Caco-2 (cell line): ENCODE data around the gene PLXNB2. TPM values are rescaled to one million over a fixed set of nuclear protein-coding genes. Genes with fewer than 3 reads are reported as not detected.

Source experiments
- BruUV-seq: library from RNA; stranded (reverse); fragments of 400-500 nt; replicated peaks from 2 replicates; lab custom pipeline; 2021; lab: Mats Ljungman, UMichigan
- CTCF ChIA-PET: fragments of 300-600 bp; sonication (Branson Sonifier 250); formaldehyde crosslinking; loops from one replicate; lab custom pipeline; 2022; ENCODE audit warnings: antibody characterized with exemption; lab: Charles Lee
- POLR2A ChIA-PET: fragments of 300-600 bp; sonication (Branson Sonifier 250); formaldehyde crosslinking; loops from one replicate; lab custom pipeline; 2022; ENCODE audit warnings: antibody characterized with exemption; lab: Charles Lee
- DNase-seq, 2 experiments: peaks; one replicate each; pipeline versions ENCODE4 v3.0.0 to v3.0.0-alpha.2; 2020 to 2022
- H3K27me3 ChIP-seq: replicated peaks from 2 replicates; pipeline ENCODE4 v1.6.0; 2011; ENCODE audit warnings: low read length; ENCODE audit not compliant: control insufficient read depth, insufficient read depth
- H3K36me3 ChIP-seq: 2 replicates; pipeline ENCODE4 v1.5.1; 2011; ENCODE audit warnings: low read length; ENCODE audit not compliant: control insufficient read depth, insufficient read depth
- H3K4me1 ChIP-seq: fragments of 250-450 bp; sonication (Bioruptor Pico); 2 replicates; pipeline ENCODE4 v1.5.1; 2020; ENCODE audit warnings: mild to moderate bottlenecking
- H3K4me3 ChIP-seq: 2 replicates; pipeline ENCODE4 v1.5.1; 2011; ENCODE audit warnings: low read depth, mild to moderate bottlenecking, control low read depth, low read length
- H3K9me3 ChIP-seq: fragments of 250-450 bp; sonication (Bioruptor Pico); 2 replicates; pipeline ENCODE4 v1.5.1; 2020; ENCODE audit warnings: mild to moderate bottlenecking, moderate library complexity
- H3K27ac Mint-ChIP-seq: one replicate; pipeline ENCODE4 v1.8.0; 2022; ENCODE audit warnings: mixed read lengths; ENCODE audit not compliant: unreplicated experiment
- H3K27me3 Mint-ChIP-seq: one replicate; pipeline ENCODE4 v1.8.0; 2022; ENCODE audit warnings: mixed read lengths; ENCODE audit not compliant: insufficient read depth, unreplicated experiment
- H3K36me3 Mint-ChIP-seq: one replicate; pipeline ENCODE4 v1.8.0; 2022; ENCODE audit warnings: mild to moderate bottlenecking, mixed read lengths; ENCODE audit not compliant: insufficient read depth, unreplicated experiment
- H3K4me1 Mint-ChIP-seq: one replicate; pipeline ENCODE4 v1.8.0; 2022; ENCODE audit warnings: low read depth, mixed read lengths; ENCODE audit not compliant: unreplicated experiment
- H3K4me3 Mint-ChIP-seq: one replicate; pipeline ENCODE4 v1.8.0; 2022; ENCODE audit warnings: mild to moderate bottlenecking, moderate library complexity, mixed read lengths; ENCODE audit not compliant: unreplicated experiment
- H3K9me3 Mint-ChIP-seq: one replicate; pipeline ENCODE4 v1.8.0; 2022; ENCODE audit warnings: mixed read lengths; ENCODE audit not compliant: unreplicated experiment
- intact Hi-C: fragments of 100-400 bp; cut with micrococcal nuclease; formaldehyde crosslinking; loops from one replicate; pipeline ENCODE4 v1.10.0; 2022; ENCODE audit not compliant: unreplicated experiment
- total RNA-seq: library from RNA; stranded (reverse); gene quantifications from 2 replicates; pipeline ENCODE4 v1.2.3, GENCODE V29; 2022
- TF ChIP-seq, protein P1 (sequence below), 2 experiments: fragments of 200-600 bp in 1 of 2; IDR thresholded peaks; 1 replicate in 1 of 2; 2 replicates in 1 of 2; pipeline versions ENCODE4 v1.5.1 to v1.8.0; 2011 to 2022; ENCODE audit warnings: antibody characterized with exemption in 1 of 2, control low read depth in 1 of 2, inconsistent platforms in 1 of 2, low read depth in 1 of 2, low read length in 1 of 2, mild to moderate bottlenecking in 1 of 2, moderate library complexity in 1 of 2; ENCODE audit not compliant: insufficient read depth in 1 of 2, severe bottlenecking in 1 of 2, unreplicated experiment in 1 of 2

The PLXNB2 gene
- total RNA-seq, 1 experiment from 2014 or later, result 260 TPM

DNA sequence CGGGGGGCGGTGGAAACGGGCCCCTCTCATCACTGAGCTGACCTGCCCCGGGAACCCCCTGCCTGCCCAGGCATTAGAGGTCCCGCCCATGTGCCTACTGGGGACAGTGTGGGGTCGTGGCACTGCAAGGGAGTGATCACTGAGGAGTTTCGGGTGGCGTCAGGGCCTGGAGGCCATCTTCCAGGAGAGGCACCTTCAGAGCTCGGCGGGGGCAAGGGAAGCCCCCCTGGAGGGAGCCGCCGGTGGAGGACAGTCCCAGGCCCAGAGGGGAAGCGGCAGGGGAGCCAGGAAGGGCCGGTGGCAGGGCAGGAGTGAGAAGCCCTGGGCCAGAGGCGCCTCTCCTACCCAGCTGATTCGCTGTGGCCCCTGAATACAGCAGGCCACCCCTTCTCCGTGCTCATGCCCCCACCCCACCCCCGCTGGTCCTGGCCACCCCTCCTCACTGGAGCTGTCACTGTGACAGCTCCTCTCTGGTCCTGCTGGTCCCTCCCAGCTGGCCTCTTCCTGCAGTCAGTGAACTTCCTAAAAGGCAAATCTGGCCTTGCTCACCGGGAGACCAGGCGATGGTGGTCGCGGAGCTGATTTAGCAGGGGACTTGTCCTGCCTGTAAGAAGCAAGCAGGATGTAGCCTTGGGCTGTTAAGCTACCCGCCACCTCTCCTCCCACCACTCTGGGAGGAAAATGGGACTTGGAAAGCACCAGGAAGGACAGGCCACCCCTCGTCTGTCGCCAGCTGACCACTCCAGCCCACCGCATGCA lies 35.2 kb downstream of the PLXNB2 start:
- no TSS peak for BruUV-seq
- TF ChIP-seq, protein P1, sequence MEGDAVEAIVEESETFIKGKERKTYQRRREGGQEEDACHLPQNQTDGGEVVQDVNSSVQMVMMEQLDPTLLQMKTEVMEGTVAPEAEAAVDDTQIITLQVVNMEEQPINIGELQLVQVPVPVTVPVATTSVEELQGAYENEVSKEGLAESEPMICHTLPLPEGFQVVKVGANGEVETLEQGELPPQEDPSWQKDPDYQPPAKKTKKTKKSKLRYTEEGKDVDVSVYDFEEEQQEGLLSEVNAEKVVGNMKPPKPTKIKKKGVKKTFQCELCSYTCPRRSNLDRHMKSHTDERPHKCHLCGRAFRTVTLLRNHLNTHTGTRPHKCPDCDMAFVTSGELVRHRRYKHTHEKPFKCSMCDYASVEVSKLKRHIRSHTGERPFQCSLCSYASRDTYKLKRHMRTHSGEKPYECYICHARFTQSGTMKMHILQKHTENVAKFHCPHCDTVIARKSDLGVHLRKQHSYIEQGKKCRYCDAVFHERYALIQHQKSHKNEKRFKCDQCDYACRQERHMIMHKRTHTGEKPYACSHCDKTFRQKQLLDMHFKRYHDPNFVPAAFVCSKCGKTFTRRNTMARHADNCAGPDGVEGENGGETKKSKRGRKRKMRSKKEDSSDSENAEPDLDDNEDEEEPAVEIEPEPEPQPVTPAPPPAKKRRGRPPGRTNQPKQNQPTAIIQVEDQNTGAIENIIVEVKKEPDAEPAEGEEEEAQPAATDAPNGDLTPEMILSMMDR (IDR thresholded peaks at IDR 0.05; ENCODE audit: insufficient read depth in 1 of 2, low read depth in 1 of 2, low read length in 1 of 2, severe bottlenecking in 1 of 2, unreplicated experiment in 1 of 2), result peak in 1 of 2 experiments; percentile 3
- Histone ChIP-seq H3K4me1 (peaks cover 16% of the 10 kb centered on the region), H3K27me3 (no peaks in the 10 kb centered on the region), H3K36me3 (peaks cover 3% of the 10 kb centered on the region), H3K9me3 (no peaks in the 10 kb centered on the region), H3K4me3 (no peak overlapping the region)
- intact Hi-C loops, result loop anchor here (5.0 kb wide), 2 partner anchors 55 to 70 kb away; partner anchors contain the start of genes DENND6B and PPP6R2
- no peaks in the 10 kb centered on the region for H3K4me1 Mint-ChIP-seq
- H3K27ac Mint-ChIP-seq, result no peak overlapping the region
- ChIA-PET CTCF (interaction anchor here (0.6 to 1.4 kb wide), 7 partner anchors 21 to 130 kb away, joined by 3 to 6 read pairs (median 5); partner anchors contain the start of gene HDAC10), POLR2A (interaction anchor here (0.5 kb wide), 1 partner anchor 21 kb away, joined by 3 read pairs; no protein-coding TSS in a partner anchor)
- no peaks in the 10 kb centered on the region for H3K9me3 Mint-ChIP-seq
- no peak for DNase-seq
- peak overlapping the region; percentile 66 for H3K4me3 Mint-ChIP-seq
- H3K27me3 Mint-ChIP-seq, result no peaks in the 10 kb centered on the region
- H3K36me3 Mint-ChIP-seq, result peaks cover 48% of the 10 kb centered on the region

DNA sequence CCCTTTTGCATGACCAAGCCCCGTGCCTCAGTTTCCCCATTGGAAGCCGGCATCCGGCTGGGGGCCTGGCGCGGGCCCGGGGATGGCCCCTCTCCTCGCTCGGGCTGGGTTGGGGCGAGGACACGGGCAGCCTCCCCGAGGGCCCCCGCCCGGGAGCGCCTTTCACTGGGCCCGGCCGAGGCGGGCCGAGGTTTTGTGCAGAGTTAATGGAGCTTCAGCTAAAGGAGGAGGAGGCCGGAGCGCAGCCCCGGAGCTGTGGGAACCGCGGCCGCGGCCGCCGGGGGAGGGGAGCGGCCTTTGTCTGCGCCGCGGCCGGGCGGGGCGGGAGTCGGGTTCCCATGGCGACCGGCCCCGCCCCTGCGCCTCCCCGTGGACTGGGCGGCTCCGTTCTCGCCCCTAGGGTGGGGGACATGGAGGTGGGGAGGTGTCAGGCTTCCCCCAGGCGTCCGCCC lies 35.9 kb downstream of the PLXNB2 start:
- intact Hi-C loops, result loop anchor here (5.0 kb wide), 2 partner anchors 56 to 71 kb away; partner anchors contain the start of genes DENND6B and PPP6R2
- peak; percentile 62 to 77 for DNase-seq
- Mint-ChIP-seq H3K4me3 (peak overlapping the region; percentile 66), H3K9me3 (no peaks in the 10 kb centered on the region), H3K27me3 (no peaks in the 10 kb centered on the region), H3K27ac (no peak overlapping the region), H3K4me1 (no peaks in the 10 kb centered on the region), H3K36me3 (peaks cover 42% of the 10 kb centered on the region)
- H3K4me1 ChIP-seq, result peaks cover 16% of the 10 kb centered on the region
- TF ChIP-seq, protein P1 (IDR thresholded peaks at IDR 0.05; ENCODE audit: insufficient read depth in 1 of 2, low read depth in 1 of 2, low read length in 1 of 2, severe bottlenecking in 1 of 2, unreplicated experiment in 1 of 2), result peak in 1 of 2 experiments; percentile 25
- peaks cover 3% of the 10 kb centered on the region for H3K36me3 ChIP-seq
- no peaks in the 10 kb centered on the region for H3K9me3 ChIP-seq
- BruUV-seq, result no TSS peak
- peak overlapping the region; percentile 45 for H3K4me3 ChIP-seq
- POLR2A ChIA-PET, result interaction anchor here (0.5 to 0.6 kb wide), 3 partner anchors 20 to 168 kb away, joined by 3 to 6 read pairs (median 5); no protein-coding TSS in a partner anchor
- no peaks in the 10 kb centered on the region for H3K27me3 ChIP-seq
- CTCF ChIA-PET, result interaction anchor here (0.6 to 1.4 kb wide), 4 partner anchors 20 to 431 kb away, joined by 3 to 6 read pairs (median 6); partner anchors contain the start of gene HDAC10
